Activated CD8-positive, alpha-beta T cell treated with anti-CD3 and anti-CD28 coated beads for 36 hours (primary cell): ENCODE results near the gene BTBD17. TPM values are rescaled to one million over a fixed set of nuclear protein-coding genes. Genes with fewer than 3 reads are reported as not detected.

ENCODE experiments used
- ATAC-seq: fragments of 200-7000 bp; cut with Tn5 transposase; one replicate; pipeline ENCODE4 v1.10.0; 2021; ENCODE audit warnings: mild to moderate bottlenecking, moderate library complexity
- CTCF ChIA-PET: fragments of 350-600 bp; sonication (Branson Sonifier 250); formaldehyde crosslinking; loops from one replicate; lab custom pipeline; 2021; ENCODE audit warnings: antibody characterized with exemption; lab: Charles Lee
- POLR2A ChIA-PET: fragments of 350-600 bp; sonication (Branson Sonifier 250); formaldehyde crosslinking; loops from one replicate; lab custom pipeline; 2021; ENCODE audit warnings: antibody characterized with exemption; lab: Charles Lee
- DNase-seq: peaks from one replicate; pipeline ENCODE4 v3.0.0-alpha.2; 2020
- H3K27ac Mint-ChIP-seq: one replicate; pipeline ENCODE4 v1.8.0; 2021; ENCODE audit warnings: mild to moderate bottlenecking, mixed read lengths
- H3K27me3 Mint-ChIP-seq: one replicate; pipeline ENCODE4 v1.8.0; 2021; ENCODE audit warnings: mixed read lengths
- H3K36me3 Mint-ChIP-seq: one replicate; pipeline ENCODE4 v1.8.0; 2021; ENCODE audit warnings: low read depth, mixed read lengths
- H3K4me1 Mint-ChIP-seq: one replicate; pipeline ENCODE4 v1.8.0; 2021; ENCODE audit warnings: low read depth, mixed read lengths
- H3K4me3 Mint-ChIP-seq: one replicate; pipeline ENCODE4 v1.8.0; 2021; ENCODE audit warnings: mild to moderate bottlenecking, moderate library complexity, mixed read lengths
- H3K9me3 Mint-ChIP-seq: one replicate; pipeline ENCODE4 v1.8.0; 2021; ENCODE audit warnings: mixed read lengths
- intact Hi-C: fragments of 100-400 bp; cut with micrococcal nuclease; formaldehyde crosslinking; loops from one replicate; pipeline ENCODE4 v1.10.0; 2022
- total RNA-seq, 2 experiments: library from RNA; stranded (reverse); gene quantifications; one replicate each; pipeline ENCODE4 v1.2.3, GENCODE V29; 2021
- TF ChIP-seq, protein P1 (sequence below): fragments of 200-600 bp; IDR thresholded peaks from one replicate; pipeline ENCODE4 v1.8.0; 2022; ENCODE audit warnings: antibody characterized with exemption, mild to moderate bottlenecking

BTBD17 gene
- total RNA-seq, 2 experiments from 2014 or later, result not detected

DNA sequence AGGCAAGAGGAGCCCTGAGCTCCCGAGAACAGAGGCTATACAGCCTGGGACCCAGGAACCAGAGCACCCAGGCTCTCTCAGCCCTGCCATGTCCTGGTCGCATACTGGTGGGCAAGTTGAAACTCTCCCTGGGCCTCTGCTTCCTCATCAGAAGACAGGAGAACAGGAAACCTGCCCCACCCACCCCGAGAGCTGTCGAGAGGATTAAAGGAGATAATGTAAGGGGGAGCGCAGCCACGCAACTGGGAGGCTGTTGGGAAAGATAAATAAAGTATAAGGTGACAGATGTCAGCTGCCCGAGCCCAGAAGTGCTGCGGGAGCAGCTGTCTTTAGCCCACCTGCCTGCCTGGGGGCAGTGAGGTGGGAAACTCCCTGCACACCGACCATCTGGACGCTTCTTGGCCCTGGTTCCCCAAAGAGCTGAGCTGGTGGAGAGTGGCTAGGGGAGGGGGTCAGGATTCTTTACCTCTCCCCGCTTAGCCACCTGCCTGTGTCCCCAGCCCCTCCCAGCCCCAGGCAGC lies 28.8 kb downstream of the BTBD17 start:
- ATAC-seq, result no peak
- TF ChIP-seq, protein P1, sequence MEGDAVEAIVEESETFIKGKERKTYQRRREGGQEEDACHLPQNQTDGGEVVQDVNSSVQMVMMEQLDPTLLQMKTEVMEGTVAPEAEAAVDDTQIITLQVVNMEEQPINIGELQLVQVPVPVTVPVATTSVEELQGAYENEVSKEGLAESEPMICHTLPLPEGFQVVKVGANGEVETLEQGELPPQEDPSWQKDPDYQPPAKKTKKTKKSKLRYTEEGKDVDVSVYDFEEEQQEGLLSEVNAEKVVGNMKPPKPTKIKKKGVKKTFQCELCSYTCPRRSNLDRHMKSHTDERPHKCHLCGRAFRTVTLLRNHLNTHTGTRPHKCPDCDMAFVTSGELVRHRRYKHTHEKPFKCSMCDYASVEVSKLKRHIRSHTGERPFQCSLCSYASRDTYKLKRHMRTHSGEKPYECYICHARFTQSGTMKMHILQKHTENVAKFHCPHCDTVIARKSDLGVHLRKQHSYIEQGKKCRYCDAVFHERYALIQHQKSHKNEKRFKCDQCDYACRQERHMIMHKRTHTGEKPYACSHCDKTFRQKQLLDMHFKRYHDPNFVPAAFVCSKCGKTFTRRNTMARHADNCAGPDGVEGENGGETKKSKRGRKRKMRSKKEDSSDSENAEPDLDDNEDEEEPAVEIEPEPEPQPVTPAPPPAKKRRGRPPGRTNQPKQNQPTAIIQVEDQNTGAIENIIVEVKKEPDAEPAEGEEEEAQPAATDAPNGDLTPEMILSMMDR, result no peak
- Mint-ChIP-seq H3K4me1 (peaks cover 4% of the 10 kb centered on the region), H3K27ac (no peak overlapping the region), H3K36me3 (no peaks in the 10 kb centered on the region), H3K4me3 (no peak overlapping the region), H3K9me3 (no peaks in the 10 kb centered on the region), H3K27me3 (peaks cover 1% of the 10 kb centered on the region)
- CTCF ChIA-PET, result interaction anchor here (0.9 to 1.9 kb wide), 3 partner anchors 20 to 35 kb away, joined by 3 to 8 read pairs (median 3); partner anchors contain the start of gene BTBD17
- intact Hi-C loops, result no loop called here
- POLR2A ChIA-PET, result no interaction called here
- no peak for DNase-seq

DNA sequence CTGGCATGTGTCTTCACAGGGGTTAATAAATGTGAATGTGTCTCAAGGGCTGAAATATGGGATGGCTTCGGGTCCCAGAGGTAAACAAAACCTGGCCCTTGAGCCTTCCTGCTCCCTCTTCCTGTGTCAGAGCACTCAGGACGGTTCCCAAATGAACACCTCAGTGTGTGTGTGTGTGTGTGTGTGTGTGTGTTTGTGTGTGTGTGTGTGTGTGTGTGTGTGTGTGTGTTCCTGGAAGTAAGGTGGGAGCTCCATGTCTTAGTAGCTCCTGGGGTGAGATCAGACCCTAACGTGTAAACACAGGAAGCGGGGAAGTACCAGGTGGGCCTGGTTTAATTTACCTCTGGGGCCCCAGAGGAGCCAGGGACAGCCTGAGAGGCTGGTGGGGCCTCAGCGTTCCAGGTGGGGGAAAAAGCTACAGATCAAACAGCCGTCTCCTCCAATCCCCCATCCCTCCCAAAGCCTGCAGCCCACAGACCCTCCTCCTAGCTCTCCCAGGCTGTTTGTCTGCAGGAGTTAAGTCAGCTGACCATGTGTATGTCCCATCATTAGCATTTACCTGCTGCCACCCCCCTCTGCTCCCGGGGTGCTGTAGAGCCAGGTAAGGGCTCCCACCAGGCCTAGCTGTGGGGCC lies 29.5 kb downstream of the BTBD17 start:
- intact Hi-C loops, result no loop called here
- Mint-ChIP-seq H3K4me1 (peaks cover 4% of the 10 kb centered on the region), H3K4me3 (no peak overlapping the region), H3K36me3 (no peaks in the 10 kb centered on the region), H3K9me3 (no peaks in the 10 kb centered on the region), H3K27me3 (peaks cover 6% of the 10 kb centered on the region), H3K27ac (no peak overlapping the region)
- no peak for ATAC-seq
- TF ChIP-seq, protein P1, result no peak
- POLR2A ChIA-PET, result no interaction called here
- DNase-seq, result no peak
- CTCF ChIA-PET, result interaction anchor here (0.9 to 1.9 kb wide), 4 partner anchors 21 to 36 kb away, joined by 3 to 8 read pairs (median 4); partner anchors contain the start of gene BTBD17

DNA sequence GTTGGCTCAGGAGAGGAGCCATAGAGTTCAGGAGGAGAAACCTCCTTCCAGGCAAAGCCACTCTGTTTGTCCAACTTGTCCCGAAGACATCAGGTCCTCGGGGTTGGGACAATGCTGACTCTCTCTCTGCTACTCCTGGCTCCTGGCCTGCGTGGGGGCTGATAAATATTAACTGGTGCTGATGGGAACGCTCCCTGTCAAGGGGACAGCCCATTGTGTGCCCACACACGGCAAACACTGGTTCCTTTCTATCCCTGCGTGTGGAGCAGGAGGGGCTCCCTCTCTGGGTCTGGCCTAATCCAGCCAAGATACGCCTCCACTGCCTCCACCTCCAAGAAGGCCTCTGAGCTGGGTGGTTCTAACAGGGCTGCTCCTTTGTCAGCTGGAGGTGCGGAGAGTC lies 31.2 kb downstream of the BTBD17 start:
- Mint-ChIP-seq H3K36me3 (no peaks in the 10 kb centered on the region), H3K27me3 (peaks cover 13% of the 10 kb centered on the region), H3K27ac (no peak overlapping the region), H3K4me1 (peaks cover 9% of the 10 kb centered on the region), H3K9me3 (no peaks in the 10 kb centered on the region), H3K4me3 (no peak overlapping the region)
- DNase-seq, result no peak
- ChIA-PET POLR2A (no interaction called here), CTCF (interaction anchor here (0.9 kb wide), 1 partner anchor 30 kb away, joined by 3 read pairs; no protein-coding TSS in a partner anchor)
- TF ChIP-seq, protein P1, result no peak
- intact Hi-C loops, result no loop called here
- ATAC-seq, result no peak

DNA sequence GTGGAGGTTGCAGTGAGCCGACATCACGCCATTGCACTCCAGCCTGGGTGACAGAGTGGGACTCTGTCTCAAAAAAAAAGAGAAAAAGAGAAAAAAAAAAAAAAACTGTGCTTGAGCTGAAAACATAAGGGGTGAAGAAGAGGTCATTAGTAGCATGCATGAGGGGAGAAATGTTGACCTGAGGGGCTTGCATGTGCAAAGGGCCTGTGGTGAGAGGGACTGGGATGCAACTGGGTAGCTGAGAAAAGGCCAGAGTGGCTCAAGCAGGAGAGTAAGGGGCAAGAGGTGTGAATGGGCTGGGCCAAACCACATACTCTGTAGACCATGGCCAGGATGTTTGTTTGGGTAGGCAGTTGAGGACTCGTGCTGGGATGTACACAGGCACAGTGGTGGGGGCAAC lies 32.3 kb downstream of the BTBD17 start:
- Mint-ChIP-seq H3K36me3 (no peaks in the 10 kb centered on the region), H3K9me3 (no peaks in the 10 kb centered on the region), H3K4me1 (peaks cover 9% of the 10 kb centered on the region), H3K4me3 (no peak overlapping the region), H3K27ac (no peak overlapping the region), H3K27me3 (peaks cover 15% of the 10 kb centered on the region)
- ChIA-PET CTCF (interaction anchor here (1.1 kb wide), 1 partner anchor 39 kb away, joined by 3 read pairs; no protein-coding TSS in a partner anchor), POLR2A (no interaction called here)
- TF ChIP-seq, protein P1, result no peak
- intact Hi-C loops, result no loop called here
- ATAC-seq, result no peak
- DNase-seq, result no peak

DNA sequence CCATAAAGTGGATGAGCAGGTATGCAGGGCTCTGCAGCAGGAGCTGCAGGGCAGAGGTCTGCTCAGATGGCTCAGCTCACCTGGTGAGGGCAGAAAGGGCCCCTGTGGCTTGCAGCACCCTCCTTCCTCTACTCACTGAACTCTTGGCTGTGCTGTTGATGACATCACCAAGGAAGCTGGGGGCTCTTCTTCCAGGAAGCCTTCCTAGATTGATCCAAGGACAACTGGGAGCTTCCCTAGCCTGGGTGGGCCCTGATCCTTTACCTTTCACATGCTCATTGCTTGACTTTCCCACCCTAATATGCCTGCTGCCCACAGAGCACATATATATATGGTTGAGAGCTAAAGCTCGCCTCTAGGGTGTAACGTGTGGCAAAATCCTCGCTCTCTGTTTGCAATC lies 33.2 kb downstream of the BTBD17 start:
- Mint-ChIP-seq H3K27me3 (peaks cover 15% of the 10 kb centered on the region), H3K4me3 (no peak overlapping the region), H3K27ac (no peak overlapping the region), H3K36me3 (no peaks in the 10 kb centered on the region), H3K9me3 (no peaks in the 10 kb centered on the region), H3K4me1 (peaks cover 9% of the 10 kb centered on the region)
- DNase-seq (no peak), ATAC-seq (no peak)
- CTCF ChIA-PET, result no interaction called here
- POLR2A ChIA-PET, result interaction anchor here (0.6 kb wide), 1 partner anchor 117 kb away, joined by 3 read pairs; no protein-coding TSS in a partner anchor
- TF ChIP-seq, protein P1, result no peak
- intact Hi-C loops, result no loop called here
